ENCODE measurements around the gene ZP2.

Gene ZP2

GRCh38 chr16:21186326-21186691 is 25.1 kb downstream of the ZP2 start:
- H3K27ac ChIP-seq = no peak overlapping the region

GRCh38 chr16:21185659-21186325 is 25.6 kb downstream of the ZP2 start:
- H3K27ac ChIP-seq = no peak overlapping the region
- no peak for TF ChIP-seq CTCF (IDR thresholded peaks at IDR 0.05)
- TF ChIP-seq ZFX (IDR thresholded peaks at IDR 0.05; ENCODE audit: borderline replicate concordance) = no peak

More at GRCh38 chr16:21186326-21186691, 25.1 kb downstream of the ZP2 start:
- no peak for TF ChIP-seq ZFX (IDR thresholded peaks at IDR 0.05; ENCODE audit: borderline replicate concordance)
- TF ChIP-seq CTCF (IDR thresholded peaks at IDR 0.05) = no peak

- TF ChIP-seq CTCF (IDR thresholded peaks at IDR 0.05) = no peak
- no peak overlapping the region for H3K27ac ChIP-seq
These were observed 26.5 kb downstream of the ZP2 start for GRCh38 chr16:21184834-21185233.

GRCh38 chr16:21183995-21184394 is 27.4 kb downstream of the ZP2 start:
- no peak overlapping the region for H3K27ac ChIP-seq
- TF ChIP-seq CTCF (IDR thresholded peaks at IDR 0.05) = no peak
- TF ChIP-seq ZFX (IDR thresholded peaks at IDR 0.05; ENCODE audit: borderline replicate concordance) = no peak

- TF ChIP-seq CTCF (IDR thresholded peaks at IDR 0.05) (no peak), ZFX (IDR thresholded peaks at IDR 0.05; ENCODE audit: borderline replicate concordance) (no peak)
- H3K27ac ChIP-seq = no peak overlapping the region
These were observed 31.4 kb downstream of the ZP2 start for GRCh38 chr16:21179983-21180365.

- H3K27ac ChIP-seq = no peak overlapping the region
- TF ChIP-seq ZFX (IDR thresholded peaks at IDR 0.05; ENCODE audit: borderline replicate concordance) (no peak), CTCF (IDR thresholded peaks at IDR 0.05) (no peak)
These were observed 32.0 kb downstream of the ZP2 start for GRCh38 chr16:21179126-21179982.

- 0 out of 2 replicates have a peak overlapping the region, but pooled peaks have one; percentile 31 for H3K27ac ChIP-seq
- TF ChIP-seq CTCF (IDR thresholded peaks at IDR 0.05) (no peak), ZFX (IDR thresholded peaks at IDR 0.05; ENCODE audit: borderline replicate concordance) (no peak)
These were observed 36.0 kb downstream of the ZP2 start for GRCh38 chr16:21175397-21175796.
